GM23248 (cell line): ENCODE measurements around the gene TRIM25.

ENCODE experiments used
- EZH2 ChIP-seq: fragments of 200-600 bp; sonication (generic); IDR thresholded peaks from 2 replicates; pipeline ENCODE4 v1.6.1; 2018; ENCODE audit warnings: antibody characterized with exemption, mild to moderate bottlenecking; ENCODE audit not compliant: insufficient read depth, poor library complexity, severe bottlenecking
- EZH2phosphoT487 ChIP-seq: fragments of 200-600 bp; sonication (generic); IDR thresholded peaks from 2 replicates; pipeline ENCODE4 v1.6.1; 2018; ENCODE audit warnings: antibody characterized with exemption, moderate library complexity, mild to moderate bottlenecking, low read depth; ENCODE audit not compliant: insufficient read depth

DNA sequence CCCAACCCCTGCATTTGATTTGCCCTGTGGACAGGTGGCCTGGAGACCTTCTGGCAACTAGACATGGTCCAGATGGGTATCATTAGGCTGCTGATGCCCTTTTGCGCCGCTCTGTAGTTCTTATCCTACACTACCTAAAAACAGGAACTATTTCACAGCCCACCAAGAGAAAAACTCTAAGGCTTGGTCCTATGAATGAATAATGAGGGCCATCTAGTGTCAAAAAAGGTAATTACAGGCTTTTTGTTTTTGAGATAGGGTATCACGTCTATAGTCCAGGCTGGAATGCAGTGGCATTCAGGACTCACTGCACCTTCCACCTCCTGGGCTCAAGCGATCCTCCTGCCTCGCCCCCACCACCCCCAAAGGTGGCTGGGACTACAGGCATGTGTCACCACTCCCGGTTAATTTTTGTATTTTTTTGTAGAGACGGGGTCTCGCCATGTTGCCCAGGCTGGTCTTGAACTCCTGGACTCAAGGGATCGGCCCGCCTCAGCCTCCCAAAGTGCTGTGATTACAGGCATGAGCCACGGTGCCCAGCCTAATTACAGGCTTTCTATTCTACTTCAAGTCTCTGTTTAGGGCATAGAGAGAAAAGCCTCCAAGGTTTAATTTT lies 26.1 kb upstream of the TRIM25 start:
- TF ChIP-seq EZH2phosphoT487 (no peak), EZH2 (no peak)
